Measurements from ENCODE around the gene CD63.
A peak's percentile ranks its signal among the peaks of the same experiment; 100 is the strongest.

The CD63 gene

DNA sequence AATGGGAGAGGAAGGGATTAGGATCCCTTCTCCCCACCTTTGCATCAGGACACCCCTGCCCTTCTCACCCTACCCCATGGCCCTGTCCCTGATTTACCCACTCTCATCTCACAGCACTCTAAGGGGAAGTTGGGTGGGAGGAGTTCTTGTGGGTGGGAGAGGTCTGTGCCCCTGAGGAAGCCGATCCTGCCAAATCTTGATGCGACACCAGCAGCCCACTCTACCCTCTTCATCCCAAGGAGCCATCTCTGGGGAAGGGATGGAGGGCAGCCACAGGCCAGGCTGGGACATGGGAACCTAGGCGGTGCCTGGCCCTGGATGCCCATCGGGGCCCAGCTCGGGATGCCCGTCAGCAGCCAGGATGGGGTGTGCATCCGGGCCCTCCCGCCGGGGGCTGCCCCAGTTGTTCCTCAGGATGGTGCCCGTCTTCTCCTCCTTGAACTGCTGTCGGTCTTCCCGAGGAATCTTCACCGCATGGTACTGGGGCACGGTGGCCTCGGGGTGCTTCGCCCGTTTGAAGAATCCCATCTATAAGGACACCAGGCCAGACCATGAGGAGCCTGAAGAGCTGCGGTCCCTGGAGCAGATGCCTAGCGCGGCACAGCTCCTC lies 43.9 kb downstream of the CD63 start:
- no peak for DNase-seq

DNA sequence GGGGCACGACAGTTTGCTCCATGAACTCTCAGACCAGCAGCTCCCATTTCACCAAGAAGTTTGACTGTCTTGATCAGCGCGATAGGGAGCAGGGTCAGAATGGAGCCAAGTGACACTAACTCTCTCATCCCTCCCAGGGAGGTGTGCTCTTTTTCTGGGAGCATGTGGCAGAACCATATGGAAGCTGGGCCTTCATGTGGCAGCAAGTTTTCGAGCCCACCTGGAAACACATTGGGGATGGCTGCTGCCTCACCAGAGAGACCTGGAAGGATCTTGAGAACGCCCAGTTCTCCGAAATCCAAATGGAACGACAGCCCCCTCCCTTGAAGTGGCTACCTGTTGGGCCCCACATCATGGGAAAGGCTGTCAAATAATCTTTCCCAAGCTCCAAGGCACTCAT lies 45.1 kb downstream of the CD63 start:
- no peak for DNase-seq

DNA sequence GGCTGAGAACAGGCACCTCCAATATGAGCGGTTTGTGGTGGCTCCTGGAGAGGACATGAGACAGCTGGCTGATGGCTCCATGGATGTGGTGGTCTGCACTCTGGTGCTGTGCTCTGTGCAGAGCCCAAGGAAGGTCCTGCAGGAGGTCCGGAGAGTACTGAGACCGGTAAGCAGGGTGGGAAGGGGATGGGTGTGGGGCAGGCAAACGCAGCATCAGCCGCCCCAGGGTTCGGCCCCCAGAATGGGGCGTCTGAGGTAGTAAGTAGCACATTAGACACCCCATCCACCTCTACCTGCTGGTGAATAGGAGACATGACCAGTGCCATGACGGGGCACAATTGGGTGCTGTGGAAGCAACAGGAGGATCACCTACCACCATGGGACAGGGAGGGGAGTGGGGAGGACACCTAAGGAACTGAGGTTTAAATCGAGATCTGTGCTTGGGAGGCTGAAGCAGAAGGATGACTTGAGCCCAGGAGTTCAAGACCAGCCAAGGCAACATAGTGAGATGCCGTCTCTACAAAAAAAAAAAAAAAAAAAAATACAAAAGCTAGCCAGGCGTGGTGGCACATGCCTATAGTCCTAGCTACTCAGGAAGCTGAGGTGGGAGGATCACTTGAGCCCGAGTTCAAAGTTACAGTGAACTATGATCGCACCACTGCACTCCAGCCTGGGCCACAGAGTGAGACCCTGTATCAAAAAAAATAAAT lies 46.6 kb downstream of the CD63 start:
- DNase-seq: no peak

DNA sequence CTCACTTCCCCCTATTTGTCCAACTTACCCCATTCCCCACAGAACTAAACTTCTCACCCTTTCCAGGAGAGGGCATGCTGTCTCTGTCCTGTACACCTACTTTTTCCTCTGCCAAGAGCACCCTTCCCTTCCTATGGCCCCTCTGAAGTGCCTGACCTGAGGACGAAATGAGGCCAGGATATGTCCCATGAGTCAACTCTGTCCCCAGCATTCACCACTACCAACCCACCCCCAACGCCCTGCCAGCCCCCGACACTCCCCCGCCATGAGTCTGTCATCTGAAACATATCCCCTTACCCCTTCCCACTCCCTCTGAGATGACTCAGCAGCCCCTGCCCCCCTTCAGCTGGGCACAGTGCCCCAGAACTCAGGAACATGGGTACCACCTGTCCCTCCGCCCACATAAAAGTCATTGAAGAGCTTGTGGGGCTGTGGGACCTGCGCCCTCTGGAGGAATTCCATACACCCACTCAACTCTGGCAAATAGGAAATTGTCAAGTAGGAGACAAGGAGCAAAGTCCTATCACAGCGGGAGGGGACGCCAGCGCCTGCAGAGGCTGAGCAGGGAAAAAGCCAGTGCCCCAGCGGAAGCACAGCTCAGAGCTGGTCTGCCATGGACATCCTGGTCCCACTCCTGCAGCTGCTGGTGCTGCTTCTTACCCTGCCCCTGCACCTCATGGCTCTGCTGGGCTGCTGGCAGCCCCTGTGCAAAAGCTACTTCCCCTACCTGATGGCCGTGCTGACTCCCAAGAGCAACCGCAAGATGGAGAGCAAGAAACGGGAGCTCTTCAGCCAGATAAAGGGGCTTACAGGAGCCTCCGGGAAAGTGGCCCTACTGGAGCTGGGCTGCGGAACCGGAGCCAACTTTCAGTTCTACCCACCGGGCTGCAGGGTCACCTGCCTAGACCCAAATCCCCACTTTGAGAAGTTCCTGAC lies 47.4 kb downstream of the CD63 start:
- peak; percentile 25 for DNase-seq

DNA sequence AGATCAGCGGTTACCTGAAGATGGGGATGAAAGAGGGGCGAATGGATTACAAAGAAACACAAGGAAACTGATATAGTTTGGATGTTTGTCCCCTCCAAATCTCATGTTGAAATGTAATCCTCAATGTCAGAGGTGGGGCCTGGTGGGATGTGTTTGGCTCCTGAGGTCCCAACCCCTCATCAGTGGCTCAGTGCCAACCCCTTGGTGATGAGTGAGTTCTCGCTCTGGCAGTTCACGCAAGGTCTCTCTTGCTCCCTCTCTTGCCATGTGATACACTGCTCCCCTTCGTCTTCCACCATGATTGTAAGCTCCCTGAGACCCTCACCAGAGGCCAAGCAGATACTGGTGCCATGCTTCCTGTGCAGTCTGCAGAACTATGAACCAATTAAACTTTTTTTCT lies 49.1 kb downstream of the CD63 start:
- DNase-seq: no peak

DNA sequence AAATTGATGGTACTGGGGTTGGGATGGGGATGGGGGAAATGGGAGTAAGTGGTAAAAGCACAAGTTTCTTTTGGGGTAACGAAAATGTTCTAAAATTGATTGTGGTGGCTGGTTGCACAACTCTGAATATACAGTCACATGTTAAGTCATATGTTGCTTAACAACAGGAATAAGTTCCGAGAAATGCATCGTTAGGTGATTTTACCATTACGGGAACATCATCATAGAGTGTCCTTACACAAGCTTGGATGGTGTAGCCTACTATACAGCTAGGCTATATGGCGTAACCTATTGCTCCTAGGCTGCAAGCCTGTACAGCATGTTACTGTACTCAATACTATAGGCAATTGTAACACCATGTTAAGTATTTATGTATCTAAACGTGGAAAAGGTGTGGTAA lies 52.1 kb downstream of the CD63 start:
- DNase-seq: no peak

DNA sequence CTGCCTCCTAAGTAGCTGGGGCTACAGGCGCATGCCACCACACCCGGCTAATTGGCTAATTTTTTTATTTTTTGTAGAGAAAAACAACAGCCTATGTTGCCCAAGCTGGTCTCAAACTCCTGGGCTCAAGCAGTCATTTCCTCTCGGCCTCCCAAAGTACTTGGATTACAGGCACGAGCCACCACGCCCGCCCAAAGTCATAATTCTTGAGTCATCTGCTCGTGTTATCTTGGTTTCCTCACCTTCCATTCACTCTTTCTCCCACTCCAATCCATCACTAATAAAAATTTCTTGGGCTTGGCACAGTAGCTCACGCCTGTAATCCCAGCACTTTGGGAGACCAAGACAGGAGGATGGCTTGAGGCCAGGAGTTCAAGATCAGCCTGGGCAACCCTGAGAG lies 53.1 kb downstream of the CD63 start:
- no peak for DNase-seq

Data from COR-L47 (cell line).